ENCODE results near the gene PARVG. TPM values are rescaled to one million over a fixed set of nuclear protein-coding genes. Genes with fewer than 3 reads are reported as not detected.

PARVG gene
- total RNA-seq, 1 donor from 2014 or later, result 19.9 TPM

- Histone ChIP-seq H3K27me3 (no peaks in the 10 kb centered on the region), H3K36me3 (no peaks in the 10 kb centered on the region), H3K4me3 (no peak overlapping the region), H3K4me1 (peaks cover 0 to 2% of the 10 kb centered on the region in 2 donors), H3K27ac (no peak overlapping the region), H3K9me3 (no peaks in the 10 kb centered on the region)
- no peak for TF ChIP-seq CTCF (IDR thresholded peaks at IDR 0.05)
- no peak for DNase-seq (ENCODE audit: low spot score in 2 of 2)
- intact Hi-C loops (cut with DNase I), result no loop called here
These were observed 34.5 kb upstream of the PARVG start for GRCh38 chr22:44146088-44146861.

- Histone ChIP-seq H3K27me3 (no peaks in the 10 kb centered on the region), H3K36me3 (no peaks in the 10 kb centered on the region), H3K9me3 (no peaks in the 10 kb centered on the region), H3K27ac (no peak overlapping the region), H3K4me1 (peaks cover 0 to 2% of the 10 kb centered on the region in 2 donors), H3K4me3 (no peak overlapping the region)
- no peak for DNase-seq (ENCODE audit: low spot score in 2 of 2)
- intact Hi-C loops (cut with DNase I), result no loop called here
- no peak for TF ChIP-seq CTCF (IDR thresholded peaks at IDR 0.05)
These were observed 33.6 kb upstream of the PARVG start for GRCh38 chr22:44147008-44147645.

- no peak for DNase-seq (ENCODE audit: low spot score in 2 of 2)
- no peak for TF ChIP-seq CTCF (IDR thresholded peaks at IDR 0.05)
- Histone ChIP-seq H3K27ac (no peak overlapping the region), H3K4me1 (peaks cover 0 to 2% of the 10 kb centered on the region in 2 donors), H3K36me3 (no peaks in the 10 kb centered on the region), H3K9me3 (no peaks in the 10 kb centered on the region), H3K27me3 (no peaks in the 10 kb centered on the region), H3K4me3 (no peak overlapping the region)
- intact Hi-C loops (cut with DNase I), result no loop called here
These were observed 32.7 kb upstream of the PARVG start for GRCh38 chr22:44147821-44148574.

GRCh38 chr22:44151676-44152075, 29.0 kb upstream of the PARVG start:
- H3K4me1 ChIP-seq, result no peaks in the 10 kb centered on the region
- no peaks in the 10 kb centered on the region for H3K27me3 ChIP-seq
- no peak overlapping the region for H3K27ac ChIP-seq
- H3K4me3 ChIP-seq, result no peak overlapping the region
- DNase-seq (ENCODE audit: low spot score in 2 of 2), result no peak
- no peaks in the 10 kb centered on the region for H3K36me3 ChIP-seq
- no peak for TF ChIP-seq CTCF (IDR thresholded peaks at IDR 0.05)
- intact Hi-C loops (cut with DNase I), result no loop called here
- H3K9me3 ChIP-seq, result no peaks in the 10 kb centered on the region

DNA sequence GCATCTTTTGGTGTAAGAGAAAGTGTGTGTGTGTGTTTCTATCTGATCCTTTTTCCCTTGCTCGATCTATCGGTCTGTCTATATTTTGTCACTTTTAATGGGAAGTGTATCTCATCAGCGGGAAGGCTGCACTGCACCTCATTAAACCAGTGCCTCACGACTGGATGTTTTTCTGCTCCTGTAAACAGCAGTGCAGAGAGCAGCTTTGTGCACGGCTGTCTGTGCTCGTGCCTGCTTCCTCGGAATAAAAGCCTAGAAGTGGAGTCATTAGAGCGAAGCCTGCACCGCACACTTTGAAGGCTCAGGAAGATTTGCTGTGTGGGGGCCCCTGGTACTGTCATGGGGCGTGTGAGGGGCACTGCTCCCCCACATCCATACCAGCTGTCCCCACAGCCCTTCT, 27.0 kb upstream of the PARVG start:
- Histone ChIP-seq H3K4me1 (no peaks in the 10 kb centered on the region), H3K9me3 (no peaks in the 10 kb centered on the region), H3K36me3 (no peaks in the 10 kb centered on the region), H3K4me3 (no peak overlapping the region), H3K27me3 (no peaks in the 10 kb centered on the region), H3K27ac (no peak overlapping the region)
- TF ChIP-seq CTCF (IDR thresholded peaks at IDR 0.05), result no peak
- DNase-seq (ENCODE audit: low spot score in 2 of 2), result no peak
- intact Hi-C loops (cut with DNase I), result no loop called here
